TTC549 (cell line): ENCODE measurements around the gene MFSD6.
"Not testable (repeated sequence)": the region's sequence is repeated elsewhere in the genome, so short reads cannot be mapped to it uniquely, and the experiment has no call there.

ENCODE experiments used
- FAIRE-seq: peaks from 2 replicates; lab custom pipeline; 2012; peaks lifted over from hg19 to GRCh38; lab: Jason Lieb, UNC

MFSD6 gene

GRCh38 chr2:190405995-190406394 is 2.2 kb upstream of the MFSD6 start:
- FAIRE-seq = no peak

- FAIRE-seq = no peak
Observed at GRCh38 chr2:190406805-190407204, 1.4 kb upstream of the MFSD6 start.

- no peak for FAIRE-seq
Observed at GRCh38 chr2:190407246-190407661, 901 bp upstream of the MFSD6 start.

DNA sequence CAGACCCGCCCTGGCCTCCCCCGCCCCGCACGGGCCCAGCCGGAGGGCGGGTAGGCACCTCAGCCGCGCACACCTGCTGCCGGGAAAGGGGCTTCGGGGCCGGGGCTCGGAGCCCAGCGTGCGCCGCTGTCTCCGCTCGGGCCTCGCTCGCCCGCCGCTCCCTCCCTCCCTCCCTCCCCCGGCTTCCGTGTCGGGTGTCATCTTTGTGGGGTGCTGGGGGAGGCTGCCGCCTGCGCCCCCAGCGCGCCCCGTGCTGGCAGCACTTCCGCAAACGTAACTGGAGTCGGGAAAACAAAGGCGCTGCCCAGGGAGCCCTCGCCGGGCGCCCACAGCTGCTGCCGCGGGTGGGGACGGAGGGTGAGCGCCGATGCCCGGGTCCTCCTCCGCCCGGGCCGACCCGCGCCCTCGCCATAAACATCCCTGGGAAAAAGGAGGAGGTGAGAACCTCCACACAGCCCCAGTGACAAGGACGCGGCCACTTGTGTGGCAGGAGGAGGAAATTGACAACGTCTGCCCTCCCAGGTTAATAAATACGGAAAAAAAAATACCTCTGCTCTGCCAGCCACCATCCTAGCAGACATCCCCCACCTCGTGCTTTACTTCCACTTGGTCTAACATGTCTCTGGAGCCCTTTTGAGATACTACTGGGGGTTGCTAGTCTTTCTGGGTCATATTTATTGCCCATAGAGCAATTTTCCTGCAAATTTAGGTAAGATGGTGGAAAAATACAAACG is 550 bp downstream of the MFSD6 start:
- FAIRE-seq = no peak

GRCh38 chr2:190409616-190410015 is 1.5 kb downstream of the MFSD6 start:
- FAIRE-seq = no peak

DNA sequence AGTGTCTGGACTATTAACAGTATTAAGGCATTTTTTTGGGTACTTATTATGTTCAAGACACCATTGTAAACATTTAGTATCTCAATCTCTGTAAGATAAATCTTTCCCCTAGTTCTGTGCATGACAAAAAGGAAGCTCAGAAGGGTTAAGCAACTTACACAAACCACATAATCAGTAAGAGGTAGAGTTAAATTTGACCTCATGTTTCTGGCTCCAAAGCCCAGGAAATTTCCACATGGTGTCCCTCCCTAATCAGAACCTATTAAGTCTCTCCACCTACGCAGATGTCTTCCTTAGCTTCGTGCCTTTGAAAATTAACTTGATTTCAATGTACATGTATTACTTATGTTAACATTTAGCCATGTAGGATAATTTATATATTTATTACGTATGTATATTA is 2.0 kb downstream of the MFSD6 start:
- FAIRE-seq = no peak

DNA sequence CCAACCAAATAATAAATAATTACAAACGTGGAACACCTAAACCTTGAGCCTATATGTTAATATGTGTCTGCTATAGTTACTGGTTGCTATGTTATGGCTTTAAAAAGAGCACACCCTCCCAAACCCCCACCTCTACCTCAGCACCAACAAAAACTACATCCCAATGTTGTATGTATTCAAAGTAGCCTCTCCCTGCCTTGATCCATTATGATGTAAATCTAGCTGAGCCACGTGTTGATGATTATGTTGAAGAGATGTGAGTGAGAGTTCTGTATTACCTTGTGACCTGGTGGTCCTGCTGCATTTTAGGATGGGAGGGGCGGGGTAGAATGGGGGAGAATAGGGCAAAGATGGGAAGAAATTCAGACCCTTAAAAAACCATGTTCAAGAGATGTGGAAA is 4.8 kb downstream of the MFSD6 start:
- FAIRE-seq = no peak

DNA sequence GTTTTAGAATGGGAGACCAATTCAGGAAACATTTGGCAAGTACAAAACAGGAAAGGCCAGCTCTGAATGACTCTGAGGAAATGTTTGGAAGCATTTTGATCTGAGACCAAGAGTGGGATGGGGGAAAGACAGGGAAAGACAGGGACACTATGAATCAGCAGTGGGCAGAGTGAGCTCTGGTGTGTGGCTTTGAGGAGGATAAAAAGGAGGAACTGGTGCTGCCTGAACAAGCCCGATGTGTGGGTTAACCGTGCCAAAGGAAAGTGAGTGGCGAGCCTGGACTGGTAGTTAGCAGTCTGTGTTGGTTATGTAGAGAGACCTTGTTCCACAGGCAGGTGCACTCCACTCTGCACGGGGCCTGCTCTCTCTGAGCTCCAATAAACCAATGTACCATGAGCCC is 5.3 kb downstream of the MFSD6 start:
- FAIRE-seq = no peak

GRCh38 chr2:190415251-190415650 is 7.1 kb downstream of the MFSD6 start:
- no peak for FAIRE-seq

GRCh38 chr2:190415794-190416775 is 7.9 kb downstream of the MFSD6 start:
- no peak for FAIRE-seq

DNA sequence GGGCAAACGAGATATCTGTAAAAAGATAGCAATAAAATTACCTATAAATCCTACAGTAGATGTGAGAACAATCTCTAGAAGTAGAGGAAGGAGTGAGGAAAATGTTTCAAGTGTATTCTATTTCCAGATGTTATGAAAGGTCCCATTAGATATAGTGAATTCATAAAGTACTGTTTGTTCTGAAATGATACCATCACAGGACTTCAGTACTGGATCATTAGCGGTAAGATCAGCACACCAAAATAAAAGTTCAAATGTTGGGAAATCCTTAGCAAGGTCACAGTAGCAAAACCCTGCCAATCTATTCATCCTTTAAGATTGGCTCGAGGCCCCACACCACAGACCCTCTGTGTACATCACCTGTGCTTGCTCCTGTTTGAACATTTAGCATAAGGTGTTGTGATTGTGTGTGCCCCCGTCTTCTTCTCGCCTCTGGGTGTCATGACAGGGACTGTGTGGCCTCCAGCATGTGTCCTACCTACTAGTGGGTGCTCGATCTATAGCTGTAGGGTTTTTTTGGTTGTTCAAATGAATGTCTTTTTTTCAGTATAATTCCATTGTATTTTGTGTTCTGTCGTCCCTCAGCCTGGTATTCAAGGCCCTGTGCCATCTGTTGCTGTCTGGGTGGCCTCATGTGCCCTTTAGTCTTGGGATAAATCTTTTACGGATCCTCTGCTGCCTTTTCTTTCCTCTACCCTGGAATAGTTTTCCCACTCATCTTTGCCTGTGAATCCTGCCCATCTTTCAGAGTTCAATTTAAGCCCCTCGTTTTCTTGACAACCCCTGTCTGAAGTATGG is 9.1 kb downstream of the MFSD6 start:
- FAIRE-seq = no peak

GRCh38 chr2:190418727-190419126 is 10.6 kb downstream of the MFSD6 start:
- FAIRE-seq = no peak

- no peak for FAIRE-seq
Observed at GRCh38 chr2:190420801-190421200, 12.6 kb downstream of the MFSD6 start.

GRCh38 chr2:190425221-190425866 is 17.2 kb downstream of the MFSD6 start:
- FAIRE-seq = no peak

GRCh38 chr2:190425883-190426658 is 17.9 kb downstream of the MFSD6 start:
- no peak for FAIRE-seq

DNA sequence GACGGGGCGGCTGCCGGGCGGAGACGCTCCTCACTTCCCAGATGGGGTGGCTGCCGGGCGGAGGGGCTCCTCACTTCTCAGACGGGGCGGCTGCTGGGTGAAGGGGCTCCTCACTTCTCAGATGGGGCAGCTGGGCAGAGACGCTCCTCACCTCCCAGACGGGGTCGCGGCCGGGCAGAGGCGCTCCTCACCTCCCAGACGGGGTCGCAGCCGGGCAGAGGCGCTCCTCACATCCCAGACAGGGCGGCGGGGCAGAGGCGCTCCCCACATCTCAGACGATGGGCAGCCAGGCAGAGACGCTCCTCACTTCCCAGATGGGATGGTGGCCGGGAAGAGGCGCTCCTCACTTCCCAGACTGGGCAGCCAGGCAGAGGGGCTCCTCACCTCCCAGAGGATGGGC is 22.7 kb downstream of the MFSD6 start:
- not testable (repeated sequence) for FAIRE-seq

DNA sequence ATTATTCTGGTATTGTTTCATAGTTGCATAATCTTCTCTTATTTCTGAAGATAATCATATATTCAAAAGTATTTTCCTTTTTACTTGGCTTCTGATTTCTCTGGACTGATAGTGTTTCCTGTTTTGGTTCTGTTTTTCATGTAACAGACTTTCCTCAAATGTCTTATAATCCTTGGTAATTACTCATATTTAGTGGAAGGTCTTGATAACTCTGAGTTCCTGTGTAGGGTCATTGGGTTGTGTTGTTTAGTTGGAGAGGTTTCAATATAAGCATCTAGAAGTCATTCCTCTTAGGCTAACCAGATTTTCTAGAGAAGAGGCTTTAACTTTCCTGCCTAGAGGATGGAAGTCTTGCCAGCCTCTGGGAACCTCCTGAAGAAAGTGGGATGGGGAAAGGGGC is 23.8 kb downstream of the MFSD6 start:
- no peak for FAIRE-seq

DNA sequence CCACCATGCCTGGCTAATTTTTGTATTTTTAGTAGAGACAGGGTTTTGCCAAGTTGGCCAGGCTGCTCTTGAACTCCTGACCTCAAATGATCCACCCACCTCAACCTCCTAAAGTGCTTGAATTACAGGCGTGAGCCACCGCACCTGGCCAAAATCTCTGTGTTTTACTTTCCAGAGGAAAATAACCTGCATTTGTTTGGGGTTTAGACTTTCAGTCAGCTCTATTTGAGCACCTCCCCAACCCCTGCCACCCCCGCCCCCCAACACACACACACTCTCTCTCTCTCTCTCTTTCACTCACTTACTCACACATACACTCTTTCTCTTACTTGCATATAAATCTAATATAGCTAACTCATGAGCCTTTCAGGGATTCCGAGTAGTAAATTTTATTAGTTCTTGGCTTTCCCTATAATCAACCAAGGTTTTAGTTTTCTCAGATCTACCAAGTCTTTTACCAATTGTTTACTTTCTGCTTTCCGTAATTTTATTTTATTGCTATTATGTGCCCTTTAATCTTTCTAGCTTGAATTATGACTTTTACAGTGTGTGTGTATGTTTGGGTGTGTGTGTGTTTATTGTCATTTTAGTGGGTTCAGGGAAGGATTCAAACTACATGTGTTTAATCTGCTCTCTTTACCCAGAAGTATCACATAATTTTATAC is 24.5 kb downstream of the MFSD6 start:
- FAIRE-seq = no peak

DNA sequence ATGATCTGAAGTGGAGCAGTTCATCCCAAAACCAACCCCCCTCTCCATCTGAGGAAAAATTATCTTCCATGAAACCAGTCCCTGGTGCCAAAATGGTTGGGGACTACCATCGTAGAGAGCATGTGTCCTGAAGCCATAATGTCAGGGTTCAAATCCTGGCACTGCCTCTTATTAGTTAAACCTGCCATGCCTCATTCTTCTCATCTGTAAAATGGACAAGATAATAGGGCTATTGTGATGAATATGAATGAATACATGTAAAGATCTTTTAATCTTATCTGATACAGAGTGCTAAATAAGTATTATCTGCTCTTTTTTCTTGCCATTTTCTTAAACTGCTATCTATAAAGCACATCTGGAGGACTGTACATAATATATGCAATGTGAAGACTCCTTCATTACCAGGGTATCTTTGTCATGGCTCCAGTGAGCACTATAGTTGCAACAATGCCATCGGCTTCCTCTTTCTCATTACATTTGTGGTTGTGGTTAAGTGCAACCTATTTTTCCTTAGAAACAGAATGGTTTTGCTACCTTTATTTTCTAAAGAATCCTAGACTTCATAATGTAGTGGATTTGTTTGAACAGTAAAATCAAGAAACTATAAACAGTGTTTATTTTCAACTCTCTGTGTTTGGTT is 27.0 kb downstream of the MFSD6 start:
- no peak for FAIRE-seq

GRCh38 chr2:190436557-190436956 is 28.4 kb downstream of the MFSD6 start:
- FAIRE-seq = no peak
